ENCODE data around the gene CCDC88C.

DNA sequence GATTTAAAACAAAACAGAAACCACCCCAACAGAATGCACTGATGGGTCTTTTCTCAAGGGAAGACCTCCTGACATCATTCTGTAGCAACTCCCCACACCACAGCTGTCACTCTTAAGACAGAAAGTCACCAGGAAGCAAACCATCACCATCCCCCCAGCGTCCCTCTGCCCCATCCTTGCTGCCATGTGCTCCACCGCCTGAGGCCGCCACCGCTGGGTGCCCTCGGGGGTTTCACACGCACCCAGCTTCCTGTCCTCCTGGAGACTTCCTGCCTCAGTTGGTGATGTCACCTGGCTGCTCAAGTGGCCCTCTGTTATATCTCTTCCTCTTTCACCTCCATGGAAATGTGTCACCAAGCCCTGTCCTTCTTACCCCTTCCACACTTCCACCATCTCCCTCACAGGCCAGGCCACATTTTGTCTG is 101.8 kb downstream of the CCDC88C start:
- TF ChIP-seq, protein P1, sequence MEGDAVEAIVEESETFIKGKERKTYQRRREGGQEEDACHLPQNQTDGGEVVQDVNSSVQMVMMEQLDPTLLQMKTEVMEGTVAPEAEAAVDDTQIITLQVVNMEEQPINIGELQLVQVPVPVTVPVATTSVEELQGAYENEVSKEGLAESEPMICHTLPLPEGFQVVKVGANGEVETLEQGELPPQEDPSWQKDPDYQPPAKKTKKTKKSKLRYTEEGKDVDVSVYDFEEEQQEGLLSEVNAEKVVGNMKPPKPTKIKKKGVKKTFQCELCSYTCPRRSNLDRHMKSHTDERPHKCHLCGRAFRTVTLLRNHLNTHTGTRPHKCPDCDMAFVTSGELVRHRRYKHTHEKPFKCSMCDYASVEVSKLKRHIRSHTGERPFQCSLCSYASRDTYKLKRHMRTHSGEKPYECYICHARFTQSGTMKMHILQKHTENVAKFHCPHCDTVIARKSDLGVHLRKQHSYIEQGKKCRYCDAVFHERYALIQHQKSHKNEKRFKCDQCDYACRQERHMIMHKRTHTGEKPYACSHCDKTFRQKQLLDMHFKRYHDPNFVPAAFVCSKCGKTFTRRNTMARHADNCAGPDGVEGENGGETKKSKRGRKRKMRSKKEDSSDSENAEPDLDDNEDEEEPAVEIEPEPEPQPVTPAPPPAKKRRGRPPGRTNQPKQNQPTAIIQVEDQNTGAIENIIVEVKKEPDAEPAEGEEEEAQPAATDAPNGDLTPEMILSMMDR (conservative IDR thresholded peaks at IDR 0.05; ENCODE audit: low read depth, low read length) = no peak
- TF ChIP-seq EZH2 (IDR thresholded peaks at IDR 0.05; ENCODE audit: low read length, unreplicated experiment) (no peak), EZH2phosphoT487 (IDR thresholded peaks at IDR 0.05; ENCODE audit: borderline replicate concordance, low read length) (no peak)

Measured in PC-3 (cell line).